NCI-H2107 (cell line): Measurements from ENCODE around the gene SYNGAP1.
A peak's percentile ranks its signal among the peaks of the same experiment; 100 is the strongest.

Experiments used
- DNase-seq: peaks from one replicate; lab custom pipeline; 2025; lab: John Stamatoyannopoulos, UW

Gene SYNGAP1

GRCh38 chr6:33439956-33440648, 20.2 kb downstream of the SYNGAP1 start:
- DNase-seq: no peak

DNA sequence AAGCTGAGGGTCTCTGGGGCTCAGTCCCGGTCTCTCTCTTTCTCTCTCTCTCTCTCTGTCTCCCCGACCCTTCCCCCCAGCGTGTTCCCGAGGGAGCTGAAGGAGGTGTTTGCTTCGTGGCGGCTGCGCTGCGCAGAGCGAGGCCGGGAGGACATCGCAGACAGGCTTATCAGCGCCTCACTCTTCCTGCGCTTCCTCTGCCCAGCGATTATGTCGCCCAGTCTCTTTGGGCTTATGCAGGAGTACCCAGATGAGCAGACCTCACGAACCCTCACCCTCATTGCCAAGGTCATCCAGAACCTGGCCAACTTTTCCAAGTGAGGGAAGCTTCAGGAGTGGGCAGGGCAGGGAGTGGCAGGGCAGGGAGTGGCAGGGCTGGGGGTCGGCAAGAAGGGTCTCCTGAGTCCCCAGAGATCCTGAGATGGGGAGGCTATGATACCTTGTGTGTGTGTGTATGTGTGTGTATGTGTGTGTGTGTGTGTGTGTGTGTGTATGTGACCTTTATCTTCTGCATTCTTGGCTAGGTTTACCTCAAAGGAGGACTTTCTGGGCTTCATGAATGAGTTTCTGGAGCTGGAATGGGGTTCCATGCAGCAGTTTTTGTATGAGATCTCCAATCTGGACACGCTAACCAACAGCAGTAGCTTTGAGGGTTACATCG, 20.9 kb downstream of the SYNGAP1 start:
- no peak for DNase-seq

GRCh38 chr6:33441457-33441856, 21.6 kb downstream of the SYNGAP1 start:
- DNase-seq: no peak

GRCh38 chr6:33442283-33442682, 22.4 kb downstream of the SYNGAP1 start:
- DNase-seq: no peak

GRCh38 chr6:33443025-33443424, 23.2 kb downstream of the SYNGAP1 start:
- DNase-seq: no peak

- DNase-seq: no peak
Observed at GRCh38 chr6:33443619-33444504, 24.0 kb downstream of the SYNGAP1 start.

GRCh38 chr6:33445119-33445603, 25.3 kb downstream of the SYNGAP1 start:
- DNase-seq: no peak

DNA sequence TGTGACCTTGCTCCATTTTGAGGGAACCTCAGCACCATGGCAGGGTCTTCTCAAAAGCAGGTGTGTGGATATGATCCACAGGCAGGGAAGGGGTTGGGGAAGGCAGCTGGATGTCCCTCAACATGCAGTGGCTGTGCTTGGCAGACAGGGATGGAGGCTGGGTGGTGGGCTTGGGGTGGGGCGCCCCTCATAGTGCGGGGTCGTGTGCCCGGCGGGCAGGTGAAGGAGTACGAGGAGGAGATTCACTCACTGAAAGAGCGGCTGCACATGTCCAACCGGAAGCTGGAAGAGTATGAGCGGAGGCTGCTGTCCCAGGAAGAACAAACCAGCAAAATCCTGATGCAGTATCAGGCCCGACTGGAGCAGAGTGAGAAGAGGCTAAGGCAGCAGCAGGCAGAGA, 26.5 kb downstream of the SYNGAP1 start:
- DNase-seq: no peak

- DNase-seq: no peak
Observed at GRCh38 chr6:33450434-33450833, 30.6 kb downstream of the SYNGAP1 start.

- no peak for DNase-seq
Observed at GRCh38 chr6:33451606-33452005, 31.7 kb downstream of the SYNGAP1 start.

DNA sequence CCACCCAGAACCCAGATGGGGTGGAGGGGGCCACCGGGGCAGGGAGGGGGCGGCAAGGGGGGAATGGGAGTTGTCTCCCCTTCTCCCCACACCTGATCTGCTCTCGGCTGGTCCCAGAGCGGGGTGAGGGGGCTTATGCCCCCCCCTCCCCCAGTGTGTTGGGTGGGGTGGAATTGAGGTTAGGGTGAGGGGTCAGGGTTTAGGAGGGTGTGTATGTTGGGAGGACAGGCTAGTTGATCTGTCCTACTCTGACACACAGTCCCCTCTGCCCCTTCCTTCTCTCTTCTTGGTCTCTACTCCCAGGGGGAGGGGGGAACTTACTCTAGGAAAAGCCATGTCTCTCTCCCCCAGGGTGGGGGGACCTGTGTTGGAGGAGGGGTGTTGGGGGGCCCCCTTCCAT, 32.6 kb downstream of the SYNGAP1 start:
- no peak for DNase-seq

- no peak for DNase-seq
Observed at GRCh38 chr6:33453393-33454008, 33.6 kb downstream of the SYNGAP1 start.

GRCh38 chr6:33454009-33454946, 34.4 kb downstream of the SYNGAP1 start, which contains the start of gene ZBTB9:
TSS of gene ZBTB9 (plus strand) at chr6:33454576. CDS start at chr6:33455101, 525 bp downstream.
- DNase-seq: peak; percentile 54

- no peak for DNase-seq
Observed at GRCh38 chr6:33455051-33455450, 35.2 kb downstream of the SYNGAP1 start.

GRCh38 chr6:33456156-33456555, 36.3 kb downstream of the SYNGAP1 start:
- no peak for DNase-seq

DNA sequence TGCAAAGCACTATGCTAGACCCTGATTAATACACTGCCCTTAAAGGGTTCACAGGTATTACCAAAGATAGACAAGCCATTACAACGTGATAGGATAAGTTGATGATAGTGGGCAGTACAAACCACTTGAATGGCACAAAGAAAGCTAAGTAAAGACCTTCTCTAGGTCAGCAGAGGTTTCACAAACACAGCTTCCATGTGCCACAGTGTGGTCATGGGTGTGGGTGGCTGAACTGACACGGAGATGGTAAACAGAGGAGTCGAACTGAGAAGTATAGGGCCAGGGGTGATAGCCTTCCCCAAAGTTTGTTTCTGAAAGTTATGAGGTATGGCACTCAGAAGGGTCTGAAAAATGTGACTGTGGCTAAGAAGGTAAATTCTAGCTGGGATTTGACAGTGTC, 38.8 kb downstream of the SYNGAP1 start:
- no peak for DNase-seq

DNA sequence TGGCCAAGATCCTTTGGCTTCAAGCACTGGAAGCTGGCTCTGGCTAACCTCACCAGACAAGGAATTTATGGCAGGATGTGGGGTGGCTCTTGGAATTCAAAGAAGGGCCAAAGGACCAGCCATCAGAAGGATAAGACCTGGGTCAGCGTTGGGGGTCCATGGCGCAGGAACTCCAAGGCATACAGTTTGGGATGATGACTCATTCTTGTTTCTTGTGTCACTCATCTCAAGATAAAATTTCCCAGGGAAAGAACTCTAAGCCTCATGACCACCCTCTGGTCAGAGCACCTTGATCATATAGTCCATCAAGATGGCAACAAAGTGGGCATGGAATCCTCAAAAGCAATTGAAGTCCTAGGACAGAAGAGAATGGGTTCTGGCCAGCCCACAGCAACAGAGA, 39.4 kb downstream of the SYNGAP1 start:
- DNase-seq: no peak

- DNase-seq: no peak
Observed at GRCh38 chr6:33466075-33466735, 46.3 kb downstream of the SYNGAP1 start.

- no peak for DNase-seq
Observed at GRCh38 chr6:33467091-33467490, 47.2 kb downstream of the SYNGAP1 start.

DNA sequence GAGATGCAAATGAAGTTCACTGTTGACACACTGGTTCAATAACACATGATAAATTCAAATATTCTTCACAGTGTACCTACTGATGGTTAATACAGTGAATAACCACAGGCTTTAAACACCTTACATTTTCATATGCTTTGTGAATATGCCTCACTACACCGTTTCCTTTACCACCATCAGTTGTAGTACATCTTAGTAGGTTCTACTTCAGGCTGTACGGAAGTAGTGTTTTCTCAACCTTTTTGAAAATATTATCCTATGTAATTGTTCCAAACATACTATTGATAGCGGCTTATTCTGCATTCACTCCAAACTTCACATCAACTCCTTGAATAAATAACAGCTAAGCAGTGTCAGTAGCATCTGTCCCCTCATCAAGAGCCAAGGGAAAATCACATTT, 49.8 kb downstream of the SYNGAP1 start:
- DNase-seq: no peak
